Gastroesophageal sphincter (tissue), 3 donors: ENCODE data around the gene SRPK2.

Experiments
- POLR2A ChIP-seq, 2 donors: fragments of 450-650 bp; IDR thresholded peaks; one replicate each; pipeline ENCODE4 v1.6.1; 2017; ENCODE audit warnings: antibody characterized with exemption in 2 of 2, mild to moderate bottlenecking in 2 of 2, moderate library complexity in 1 of 2
- TF ChIP-seq, protein P1 (sequence below), 4 experiments: fragments of 200-600 bp in 2 of 4; fragments of 450-650 bp in 2 of 4; sonication (generic) in 1 of 4; IDR thresholded peaks; one replicate each; pipeline ENCODE4 v1.5.1; 2017 to 2019; ENCODE audit warnings: antibody characterized with exemption in 4 of 4, mild to moderate bottlenecking in 2 of 4, moderate library complexity in 2 of 4

GRCh38 chr7:105350906-105351305 lies 37.8 kb downstream of the SRPK2 start:
- no peak for TF ChIP-seq POLR2A (IDR thresholded peaks at IDR 0.05)
- TF ChIP-seq, protein P1, sequence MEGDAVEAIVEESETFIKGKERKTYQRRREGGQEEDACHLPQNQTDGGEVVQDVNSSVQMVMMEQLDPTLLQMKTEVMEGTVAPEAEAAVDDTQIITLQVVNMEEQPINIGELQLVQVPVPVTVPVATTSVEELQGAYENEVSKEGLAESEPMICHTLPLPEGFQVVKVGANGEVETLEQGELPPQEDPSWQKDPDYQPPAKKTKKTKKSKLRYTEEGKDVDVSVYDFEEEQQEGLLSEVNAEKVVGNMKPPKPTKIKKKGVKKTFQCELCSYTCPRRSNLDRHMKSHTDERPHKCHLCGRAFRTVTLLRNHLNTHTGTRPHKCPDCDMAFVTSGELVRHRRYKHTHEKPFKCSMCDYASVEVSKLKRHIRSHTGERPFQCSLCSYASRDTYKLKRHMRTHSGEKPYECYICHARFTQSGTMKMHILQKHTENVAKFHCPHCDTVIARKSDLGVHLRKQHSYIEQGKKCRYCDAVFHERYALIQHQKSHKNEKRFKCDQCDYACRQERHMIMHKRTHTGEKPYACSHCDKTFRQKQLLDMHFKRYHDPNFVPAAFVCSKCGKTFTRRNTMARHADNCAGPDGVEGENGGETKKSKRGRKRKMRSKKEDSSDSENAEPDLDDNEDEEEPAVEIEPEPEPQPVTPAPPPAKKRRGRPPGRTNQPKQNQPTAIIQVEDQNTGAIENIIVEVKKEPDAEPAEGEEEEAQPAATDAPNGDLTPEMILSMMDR (IDR thresholded peaks at IDR 0.05): no peak
